H9 (cell line): ENCODE measurements around the gene TMEM63C. TPM values are rescaled to one million over a fixed set of nuclear protein-coding genes. Genes with fewer than 3 reads are reported as not detected.

Experiments
- DNase-seq: peaks from one replicate; pipeline ENCODE4 v3.0.0-alpha.2; 2017
- H2AFZ ChIP-seq: one replicate; pipeline ENCODE4 v1.6.1; 2013; ENCODE audit warnings: mild to moderate bottlenecking, low read length, control low read depth, moderate library complexity
- H2AK5ac ChIP-seq: 2 replicates; pipeline ENCODE4 v1.6.1; 2013; ENCODE audit warnings: low read length, control low read depth, mixed read lengths; ENCODE audit not compliant: insufficient read length
- H2BK120ac ChIP-seq: one replicate; pipeline ENCODE4 v1.6.1; 2013; ENCODE audit warnings: low read depth, mild to moderate bottlenecking, low read length, control low read depth, inconsistent platforms; ENCODE audit not compliant: poor library complexity, severe bottlenecking
- H2BK12ac ChIP-seq: 2 replicates; pipeline ENCODE4 v1.6.1; 2013; ENCODE audit warnings: low read length, control low read depth, mixed read lengths, low read depth; ENCODE audit not compliant: insufficient read length
- H2BK15ac ChIP-seq: 2 replicates; pipeline ENCODE4 v1.6.1; 2013; ENCODE audit warnings: low read depth, low read length, control low read depth
- H2BK20ac ChIP-seq: one replicate; pipeline ENCODE4 v1.6.1; 2013; ENCODE audit warnings: low read depth, mild to moderate bottlenecking, low read length, control low read depth, inconsistent platforms; ENCODE audit not compliant: poor library complexity, severe bottlenecking
- H2BK5ac ChIP-seq: 2 replicates; pipeline ENCODE4 v1.6.1; 2013; ENCODE audit warnings: low read length, control low read depth, mixed read lengths; ENCODE audit not compliant: insufficient read length
- H3K14ac ChIP-seq: 2 replicates; pipeline ENCODE4 v1.6.1; 2013; ENCODE audit warnings: low read length, control low read depth; ENCODE audit not compliant: insufficient read depth
- H3K18ac ChIP-seq: 2 replicates; pipeline ENCODE4 v1.6.1; 2013; ENCODE audit warnings: low read depth, mild to moderate bottlenecking, mixed read lengths, low read length, control low read depth; ENCODE audit not compliant: insufficient read length
- H3K23ac ChIP-seq: 2 replicates; pipeline ENCODE4 v1.6.1; 2013; ENCODE audit warnings: low read length, control low read depth, mixed read lengths, low read depth; ENCODE audit not compliant: insufficient read length
- H3K23me2 ChIP-seq: 2 replicates; pipeline ENCODE4 v1.6.1; 2013; ENCODE audit warnings: low read depth, mild to moderate bottlenecking, mixed read lengths, low read length, control low read depth; ENCODE audit not compliant: insufficient read length, poor library complexity, severe bottlenecking
- H3K27ac ChIP-seq: 2 replicates; pipeline ENCODE4 v1.5.1; 2013; ENCODE audit warnings: low read length, control low read depth, mixed read lengths, low read depth; ENCODE audit not compliant: insufficient read length
- H3K27me3 ChIP-seq: 2 replicates; pipeline ENCODE4 v1.6.1; 2013; ENCODE audit warnings: low read length, control low read depth, inconsistent platforms; ENCODE audit not compliant: insufficient read depth
- H3K4ac ChIP-seq: 2 replicates; pipeline ENCODE4 v1.6.1; 2013; ENCODE audit warnings: low read depth, mild to moderate bottlenecking, control low read depth, inconsistent platforms, low read length, moderate library complexity
- H3K4me1 ChIP-seq: 2 replicates; pipeline ENCODE4 v1.6.1; 2013; ENCODE audit warnings: low read length, control low read depth, inconsistent platforms; ENCODE audit not compliant: insufficient read depth
- H3K4me2 ChIP-seq: 2 replicates; pipeline ENCODE4 v1.6.1; 2013; ENCODE audit warnings: low read length, control low read depth, mixed read lengths; ENCODE audit not compliant: insufficient read length, insufficient read depth
- H3K56ac ChIP-seq: 2 replicates; pipeline ENCODE4 v1.6.1; 2013; ENCODE audit warnings: low read depth, mild to moderate bottlenecking, mixed read lengths, low read length, control low read depth; ENCODE audit not compliant: insufficient read length
- H3K79me1 ChIP-seq: 2 replicates; pipeline ENCODE4 v1.6.1; 2013; ENCODE audit warnings: low read depth, mild to moderate bottlenecking, moderate library complexity, low read length, control low read depth, inconsistent platforms; ENCODE audit not compliant: insufficient read depth, poor library complexity, severe bottlenecking
- H3K79me2 ChIP-seq: 2 replicates; pipeline ENCODE4 v1.6.1; 2013; ENCODE audit warnings: low read length, control low read depth, inconsistent platforms; ENCODE audit not compliant: insufficient read depth
- H3K9ac ChIP-seq: 2 replicates; pipeline ENCODE4 v1.6.1; 2013; ENCODE audit warnings: low read length, control low read depth, mixed read lengths; ENCODE audit not compliant: insufficient read length; ENCODE audit errors: extremely low read depth
- H3K9me3 ChIP-seq: one replicate; pipeline ENCODE4 v1.6.1; 2013; ENCODE audit warnings: low read depth, low read length, inconsistent platforms; ENCODE audit not compliant: control insufficient read depth
- H3T11ph ChIP-seq: one replicate; pipeline ENCODE4 v1.6.1; 2013; ENCODE audit warnings: mild to moderate bottlenecking, low read length, control low read depth, inconsistent platforms
- H4K20me1 ChIP-seq: one replicate; pipeline ENCODE4 v1.6.1; 2013; ENCODE audit not compliant: control insufficient read depth, insufficient read length, insufficient read depth
- H4K5ac ChIP-seq: 2 replicates; pipeline ENCODE4 v1.6.1; 2013; ENCODE audit warnings: low read depth, mild to moderate bottlenecking, mixed read lengths, low read length, control low read depth; ENCODE audit not compliant: insufficient read length
- H4K8ac ChIP-seq: replicated peaks from 2 replicates; pipeline ENCODE4 v1.6.1; 2013; ENCODE audit warnings: low read length, control low read depth, mixed read lengths, low read depth; ENCODE audit not compliant: insufficient read length
- H4K91ac ChIP-seq: 2 replicates; pipeline ENCODE4 v1.6.1; 2013; ENCODE audit warnings: low read depth, mild to moderate bottlenecking, moderate library complexity, mixed read lengths, low read length, control low read depth; ENCODE audit not compliant: insufficient read length
- H3K27ac Mint-ChIP-seq, 3 experiments: 2 replicates in 2 of 3; 3 replicates in 1 of 3; pipeline ENCODE4 v1.8.0; 2020 to 2021; ENCODE audit warnings: mixed read lengths in 3 of 3, mild to moderate bottlenecking in 1 of 3, moderate library complexity in 1 of 3
- H3K27me3 Mint-ChIP-seq: 2 replicates; pipeline ENCODE4 v1.8.0; 2021; ENCODE audit warnings: low read depth, mild to moderate bottlenecking, moderate library complexity, mixed read lengths
- H3K36me3 Mint-ChIP-seq, 3 experiments: 2 replicates in 2 of 3; 3 replicates in 1 of 3; pipeline ENCODE4 v1.8.0; 2020 to 2021; ENCODE audit warnings: low read depth in 3 of 3, mixed read lengths in 3 of 3; ENCODE audit not compliant: insufficient read depth in 1 of 3
- H3K4me1 Mint-ChIP-seq, 2 experiments: 2 replicates each; pipeline ENCODE4 v1.8.0; 2020; ENCODE audit warnings: mixed read lengths in 2 of 2
- H3K4me3 Mint-ChIP-seq, 2 experiments: 2 replicates in 1 of 2; 3 replicates in 1 of 2; pipeline ENCODE4 v1.8.0; 2020 to 2021; ENCODE audit warnings: mild to moderate bottlenecking in 2 of 2, mixed read lengths in 2 of 2, moderate library complexity in 1 of 2
- H3K9me3 Mint-ChIP-seq, 2 experiments: 2 replicates in 1 of 2; 3 replicates in 1 of 2; pipeline ENCODE4 v1.8.0; 2020; ENCODE audit warnings: mild to moderate bottlenecking in 2 of 2, mixed read lengths in 2 of 2, moderate library complexity in 1 of 2
- CTCF ChIP-seq: fragments of 200-600 bp; sonication (generic); conservative IDR thresholded peaks from 3 replicates; pipeline ENCODE4 v1.8.0; 2021; ENCODE audit warnings: antibody characterized with exemption, mild to moderate bottlenecking
- WGBS: extraction: QIAGEN DNeasy Blood & Tissue Kit; methylation state at CpG from one replicate; pipeline ENCODE4 v1.1.7; 2013; ENCODE audit warnings: missing lambda C conversion rate, low lambda C conversion rate, mixed read lengths; ENCODE audit not compliant: insufficient read length; ENCODE audit errors: extremely low coverage; 5-methylcytosine and 5-hydroxymethylcytosine counted together
- total RNA-seq: library from RNA; stranded (reverse); gene quantifications from 2 replicates; pipeline ENCODE4 v1.2.1, GENCODE V29; 2021

Gene TMEM63C
- total RNA-seq, 1 experiment from 2014 or later = 2.2 TPM

GRCh38 chr14:77243853-77244252 is 62.3 kb downstream of the TMEM63C start:
- Histone ChIP-seq H3T11ph (no peak overlapping the region), H3K18ac (no peak overlapping the region), H3K4me2 (no peak overlapping the region), H4K91ac (no peak overlapping the region), H3K4me1 (no peaks in the 10 kb centered on the region), H3K9me3 (no peaks in the 10 kb centered on the region), H4K8ac (no peak overlapping the region), H2BK20ac (no peak overlapping the region), H3K79me1 (no peaks in the 10 kb centered on the region), H2BK120ac (no peak overlapping the region), H3K9ac (no peak overlapping the region), H2AFZ (no peak overlapping the region), H2BK5ac (no peak overlapping the region), H4K20me1 (peaks cover 2% of the 10 kb centered on the region), H3K23ac (no peak overlapping the region), H3K27me3 (no peaks in the 10 kb centered on the region), H3K27ac (no peak overlapping the region), H3K56ac (no peak overlapping the region), H2AK5ac (no peak overlapping the region), H3K23me2 (no peaks in the 10 kb centered on the region), H3K14ac (no peak overlapping the region), H2BK15ac (no peak overlapping the region), H3K79me2 (no peaks in the 10 kb centered on the region), H2BK12ac (no peak overlapping the region), H3K4ac (no peak overlapping the region), H4K5ac (no peak overlapping the region)
- Mint-ChIP-seq H3K27me3 (no peaks in the 10 kb centered on the region; the same call in none of the 2 replicates), H3K4me1 (no peaks in the 10 kb centered on the region), H3K9me3 (no peaks in the 10 kb centered on the region), H3K4me3 (no peak overlapping the region), H3K27ac (no peak overlapping the region), H3K36me3 (no peaks in the 10 kb centered on the region; a peak in 1 of 7 replicates)
- no peak for TF ChIP-seq CTCF
- no CpG with 5 or more reads among the region's 4 CpGs for WGBS
- no peak for DNase-seq
